Tibial artery (tissue), 4 donors: ENCODE results near the gene UBE2V1.

ENCODE experiments used
- DNase-seq, 2 donors: peaks; one replicate each; pipeline ENCODE4 v3.0.0-alpha.2; 2019
- H3K27ac ChIP-seq, 2 donors: fragments of 200-600 bp; sonication (generic) in 1 of 2; 1 replicate in 1 of 2; 2 replicates in 1 of 2; pipeline ENCODE4 v1.5.1; 2018 to 2019; ENCODE audit warnings: mild to moderate bottlenecking in 1 of 2
- H3K27me3 ChIP-seq, 2 donors: fragments of 200-600 bp; sonication (generic) in 1 of 2; one replicate each; pipeline versions ENCODE4 v1.5.1 to v1.6.0; 2016 to 2019
- H3K36me3 ChIP-seq, 3 donors: fragments of 200-600 bp; sonication (generic) in 2 of 3; one replicate each; pipeline ENCODE4 v1.5.1; 2016 to 2019; ENCODE audit warnings: mild to moderate bottlenecking in 2 of 3
- H3K4me1 ChIP-seq, 4 donors: fragments of 200-600 bp; sonication (generic) in 2 of 4; 1 replicate in 3 of 4; 2 replicates in 1 of 4; pipeline ENCODE4 v1.5.1; 2016 to 2019
- H3K4me3 ChIP-seq, 2 donors: fragments of 200-600 bp; sonication (generic) in 1 of 2; 1 replicate in 1 of 2; 2 replicates in 1 of 2; pipeline ENCODE4 v1.5.1; 2018 to 2019; ENCODE audit warnings: mild to moderate bottlenecking in 2 of 2
- H3K9me3 ChIP-seq, 3 donors: fragments of 200-600 bp; sonication (generic) in 1 of 3; one replicate each; pipeline ENCODE4 v1.5.1; 2016 to 2019
- CTCF ChIP-seq, 2 experiments: fragments of 200-600 bp in 1 of 2; fragments of 450-650 bp in 1 of 2; IDR thresholded peaks; one replicate each; pipeline ENCODE4 v1.5.1; 2017 to 2019; ENCODE audit warnings: antibody characterized with exemption in 2 of 2, mild to moderate bottlenecking in 1 of 2, moderate library complexity in 1 of 2
- intact Hi-C: fragments of 100-400 bp; cut with DNase I; formaldehyde crosslinking; loops from one replicate; pipeline ENCODE4 v1.15.0; 2023; ENCODE audit warnings: low total_unique reads

UBE2V1 gene

GRCh38 chr20:50097843-50098242 is 15.1 kb downstream of the UBE2V1 start:
- Histone ChIP-seq H3K4me1 (peaks cover 0 to 57% (median 28%) of the 10 kb centered on the region in 4 donors), H3K9me3 (no peaks in the 10 kb centered on the region), H3K27ac (no peak overlapping the region), H3K4me3 (no peak overlapping the region), H3K27me3 (no peaks in the 10 kb centered on the region), H3K36me3 (peaks cover 20 to 33% (median 30%) of the 10 kb centered on the region in 3 donors)
- DNase-seq, result no peak
- TF ChIP-seq CTCF (IDR thresholded peaks at IDR 0.05), result no peak
- intact Hi-C loops, result no loop called here

- Histone ChIP-seq H3K4me3 (no peak overlapping the region), H3K27ac (no peak overlapping the region), H3K9me3 (no peaks in the 10 kb centered on the region), H3K27me3 (no peaks in the 10 kb centered on the region), H3K4me1 (peaks cover 0 to 41% (median 29%) of the 10 kb centered on the region in 4 donors), H3K36me3 (peaks cover 20 to 33% (median 31%) of the 10 kb centered on the region in 3 donors)
- DNase-seq, result no peak
- intact Hi-C loops, result no loop called here
- no peak for TF ChIP-seq CTCF (IDR thresholded peaks at IDR 0.05)
Observed at GRCh38 chr20:50096237-50096636, 16.7 kb downstream of the UBE2V1 start.

DNA sequence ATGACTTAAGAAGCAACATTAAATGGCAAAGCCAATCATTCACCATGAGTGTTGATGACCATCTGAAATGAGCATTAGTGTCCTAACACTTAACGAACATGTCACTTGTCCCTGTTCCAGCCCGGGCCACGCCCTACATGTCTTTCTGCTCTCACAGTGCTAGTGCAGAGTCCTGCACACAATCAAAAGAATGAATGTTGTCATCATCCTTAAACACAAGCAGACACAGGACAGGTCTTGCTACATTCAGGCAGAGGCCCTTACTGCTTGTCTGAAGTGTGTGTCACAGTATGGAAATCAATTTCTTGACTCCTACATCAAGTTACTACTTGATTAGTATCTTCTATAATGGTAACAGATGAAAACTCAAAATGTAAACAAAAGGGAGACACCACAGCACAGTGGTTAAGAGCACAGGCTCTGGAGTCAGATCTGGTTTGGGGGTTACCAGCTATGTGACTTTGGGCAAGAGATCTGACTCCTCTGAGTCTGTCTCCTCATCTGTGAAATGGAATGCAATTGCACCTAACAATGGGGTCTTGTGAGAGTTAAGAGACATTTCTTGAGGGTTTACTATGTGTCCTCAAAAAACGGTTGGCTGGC is 17.4 kb downstream of the UBE2V1 start:
- Histone ChIP-seq H3K9me3 (no peaks in the 10 kb centered on the region), H3K4me1 (peaks cover 0 to 37% (median 25%) of the 10 kb centered on the region in 4 donors), H3K4me3 (no peak overlapping the region), H3K27ac (no peak overlapping the region), H3K36me3 (peaks cover 20 to 33% (median 31%) of the 10 kb centered on the region in 3 donors), H3K27me3 (no peaks in the 10 kb centered on the region)
- intact Hi-C loops, result no loop called here
- DNase-seq, result no peak
- TF ChIP-seq CTCF (IDR thresholded peaks at IDR 0.05), result no peak

- no peaks in the 10 kb centered on the region for H3K27me3 ChIP-seq
Observed at GRCh38 chr20:50094522-50094921, 18.4 kb downstream of the UBE2V1 start.

DNA sequence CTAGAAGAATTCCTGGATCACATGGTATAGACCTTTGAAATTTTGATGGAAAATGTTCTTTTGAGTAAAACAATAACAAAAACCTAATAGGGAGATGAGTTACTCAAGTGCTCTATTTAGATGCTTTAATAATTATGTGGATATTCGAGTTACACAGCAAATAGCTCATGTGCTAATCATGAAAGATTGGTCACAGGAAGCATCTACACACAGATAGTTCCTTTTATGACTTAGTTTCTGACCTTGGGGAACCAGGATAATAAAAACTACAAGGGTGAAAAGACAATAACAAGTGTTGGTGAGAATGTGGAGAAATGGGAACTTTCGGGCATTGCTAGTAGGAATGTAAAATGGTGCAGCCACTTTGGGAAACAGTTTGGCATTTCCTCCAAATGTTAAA is 19.7 kb downstream of the UBE2V1 start:
- TF ChIP-seq CTCF (IDR thresholded peaks at IDR 0.05), result no peak
- DNase-seq, result no peak
- intact Hi-C loops, result no loop called here
- Histone ChIP-seq H3K9me3 (no peaks in the 10 kb centered on the region), H3K4me3 (no peak overlapping the region), H3K27me3 (no peaks in the 10 kb centered on the region), H3K36me3 (peaks cover 26 to 39% (median 31%) of the 10 kb centered on the region in 3 donors), H3K4me1 (peaks cover 0 to 19% (median 7%) of the 10 kb centered on the region in 4 donors), H3K27ac (no peak overlapping the region)

More at GRCh38 chr20:50094522-50094921, 18.4 kb downstream of the UBE2V1 start:
- no peak for TF ChIP-seq CTCF (IDR thresholded peaks at IDR 0.05)
- intact Hi-C loops, result no loop called here
- Histone ChIP-seq H3K9me3 (no peaks in the 10 kb centered on the region), H3K4me3 (no peak overlapping the region), H3K4me1 (peaks cover 0 to 27% (median 15%) of the 10 kb centered on the region in 4 donors), H3K36me3 (peaks cover 24 to 36% (median 31%) of the 10 kb centered on the region in 3 donors), H3K27ac (no peak overlapping the region)
- no peak for DNase-seq
